Activated naive CD4-positive, alpha-beta T cell treated with anti-CD3 and anti-CD28 coated beads, Interleukin-2, amount 50 U/mL, for 16 hours (primary cell): ENCODE results near the gene TJP3.
A peak's percentile ranks its signal among the peaks of the same experiment; 100 is the strongest.

ENCODE experiments used
- DNase-seq: peaks from one replicate; pipeline ENCODE4 v3.0.0-alpha.2; 2020

Gene TJP3

GRCh38 chr19:3785938-3786824 is 78.0 kb downstream of the TJP3 start, which contains the start of gene MATK:
Gene MATK, minus strand, starts transcription at chr19:3786381. Its CDS starts 1,246 bp downstream, at chr19:3785135.
- peak; percentile 46 for DNase-seq

GRCh38 chr19:3788996-3789778 is 81.0 kb downstream of the TJP3 start:
- DNase-seq: no peak

- no peak for DNase-seq
Observed at GRCh38 chr19:3790209-3790734, 82.1 kb downstream of the TJP3 start.

GRCh38 chr19:3790941-3791340 is 82.8 kb downstream of the TJP3 start:
- DNase-seq: no peak

DNA sequence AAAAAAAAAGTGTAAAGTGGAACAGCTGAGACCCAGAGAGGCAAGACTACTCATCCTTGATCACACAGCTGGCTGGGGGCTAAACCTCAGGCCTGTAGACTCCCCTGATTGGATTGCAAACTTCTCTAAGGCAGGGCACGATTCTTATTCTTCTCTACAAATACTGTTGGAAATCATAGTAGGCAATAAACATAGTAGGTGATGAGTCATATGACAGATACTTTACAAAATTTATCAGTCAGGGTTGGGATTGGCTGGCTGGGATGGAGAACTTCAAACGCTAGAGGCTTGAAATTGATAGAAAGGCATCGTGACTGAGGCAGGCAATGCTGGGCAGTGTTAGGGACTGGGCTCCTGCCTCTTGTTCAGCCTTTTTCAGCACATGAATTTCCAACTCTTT is 83.9 kb downstream of the TJP3 start:
- DNase-seq: no peak

- no peak for DNase-seq
Observed at GRCh38 chr19:3793799-3794198, 85.6 kb downstream of the TJP3 start.

GRCh38 chr19:3796358-3796757 is 88.2 kb downstream of the TJP3 start:
- no peak for DNase-seq

DNA sequence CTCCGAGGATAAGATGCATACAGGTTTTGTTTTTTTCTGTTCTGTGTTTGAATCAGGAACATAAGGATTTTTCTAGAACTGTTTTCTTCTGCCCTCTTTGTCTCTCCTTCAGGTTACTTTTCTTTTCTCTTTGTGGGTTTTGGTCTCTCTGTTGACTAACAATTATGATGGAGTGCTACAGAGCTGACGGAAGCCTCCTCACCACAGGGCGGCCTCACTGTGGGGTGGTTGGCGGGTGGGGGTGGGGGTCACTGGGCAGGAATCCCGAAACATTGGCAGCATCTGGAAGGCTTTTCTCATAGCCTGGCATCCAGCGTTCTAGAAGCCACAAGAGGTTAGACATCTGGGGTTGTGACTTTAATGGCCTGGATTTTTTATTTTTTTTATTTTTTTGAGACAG is 90.0 kb downstream of the TJP3 start:
- DNase-seq: no peak
